ENCODE results near the gene CHTOP. TPM values are rescaled to one million over a fixed set of nuclear protein-coding genes. Genes with fewer than 3 reads are reported as not detected.
"Not testable (repeated sequence)": the region's sequence is repeated elsewhere in the genome, so short reads cannot be mapped to it uniquely, and the experiment has no call there.

Gene CHTOP, protein sequence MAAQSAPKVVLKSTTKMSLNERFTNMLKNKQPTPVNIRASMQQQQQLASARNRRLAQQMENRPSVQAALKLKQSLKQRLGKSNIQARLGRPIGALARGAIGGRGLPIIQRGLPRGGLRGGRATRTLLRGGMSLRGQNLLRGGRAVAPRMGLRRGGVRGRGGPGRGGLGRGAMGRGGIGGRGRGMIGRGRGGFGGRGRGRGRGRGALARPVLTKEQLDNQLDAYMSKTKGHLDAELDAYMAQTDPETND
- total RNA-seq (2014; rRNA removed; shearing (Covaris generic)), result 36.0 and 37.1 TPM in 2 replicates

DNA sequence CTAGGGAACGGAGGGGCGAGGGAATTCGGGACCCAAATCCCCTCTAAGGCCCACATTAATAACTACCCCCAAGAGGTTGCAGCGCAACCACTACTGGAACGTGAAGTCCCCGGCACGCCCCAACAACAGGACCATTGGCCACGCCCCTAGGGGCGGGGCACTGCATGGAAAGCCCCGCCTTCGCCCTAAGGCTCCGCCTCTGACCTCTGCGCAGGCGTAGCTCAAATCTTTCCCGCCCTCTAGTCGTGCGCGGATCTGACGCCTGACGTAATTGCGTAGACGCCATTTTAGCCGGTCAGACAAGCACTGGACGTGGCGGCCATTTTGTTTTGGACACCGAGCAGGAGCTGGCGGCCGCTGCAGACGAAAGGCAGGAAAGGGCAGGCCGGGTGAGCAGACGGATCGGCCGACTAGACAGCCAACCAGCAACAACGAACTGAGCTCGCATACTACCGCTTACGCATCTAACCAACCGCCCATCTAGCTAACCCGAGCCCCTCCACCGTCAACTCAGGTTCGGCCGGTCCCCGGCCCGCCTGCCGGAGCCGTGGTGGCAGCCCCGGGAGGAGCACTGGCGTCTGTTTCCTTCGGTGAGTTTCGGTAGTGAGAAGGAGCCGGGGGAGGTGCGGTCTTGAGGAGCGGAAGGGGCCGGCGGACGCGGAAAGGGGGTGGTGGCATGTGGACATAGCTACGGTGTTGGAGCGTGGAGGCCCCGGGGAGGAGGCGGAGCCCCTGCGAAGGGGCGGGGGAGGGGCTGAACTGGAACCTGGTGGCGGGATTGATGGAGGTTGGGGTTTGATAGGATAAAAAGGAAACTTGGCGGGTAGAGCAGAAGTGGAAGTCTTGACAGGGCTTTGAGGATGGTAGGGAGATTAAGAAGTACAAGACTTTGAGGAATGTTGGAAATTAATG lies at the start of gene CHTOP:
TSS of gene CHTOP (plus strand) at position 313 of the 912 bp plus-strand sequence. CDS start 2,523 bp downstream, outside the sequence.
- peak; percentile 97 for DNase-seq (ENCODE audit: low read depth)

DNA sequence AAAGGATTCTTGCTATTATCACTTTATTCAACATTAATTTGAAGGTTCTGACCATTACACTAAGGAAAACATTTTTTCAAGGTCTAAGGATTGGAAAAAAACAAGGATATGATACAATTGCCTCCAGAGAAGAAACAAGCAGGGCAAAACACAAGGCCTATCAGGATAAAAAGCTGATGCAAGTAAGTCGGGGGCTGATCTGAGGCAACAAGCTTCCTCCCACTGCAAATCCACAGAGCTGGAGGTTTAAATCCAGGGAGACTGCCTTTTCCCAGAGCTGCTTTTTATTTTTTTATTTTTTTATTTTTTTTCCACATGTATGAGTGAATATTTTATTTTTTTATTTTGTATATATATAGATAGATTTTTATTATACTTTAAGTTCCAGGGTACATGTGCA lies 48.9 kb upstream of the CHTOP start:
- no peak for DNase-seq (ENCODE audit: low read depth)

DNA sequence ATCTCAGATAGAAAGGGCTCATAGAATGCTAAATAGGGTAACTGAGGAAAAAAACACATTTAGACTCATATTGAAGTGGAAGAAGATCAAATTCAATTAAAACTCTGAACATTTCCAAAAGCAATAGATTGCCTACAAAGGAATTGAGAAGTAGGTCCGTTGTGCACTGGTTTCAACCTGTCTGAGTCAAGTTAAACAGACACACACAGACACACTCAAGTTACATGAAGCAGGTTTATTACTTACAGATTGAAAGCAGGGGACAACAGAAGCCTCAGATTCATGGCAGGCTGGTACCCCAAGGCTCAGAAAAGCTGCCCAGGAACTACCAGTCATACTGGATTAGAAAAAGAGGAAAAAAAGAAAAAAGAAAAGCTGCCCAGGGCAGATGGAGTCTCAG lies 47.5 kb upstream of the CHTOP start:
- DNase-seq (ENCODE audit: low read depth), result no peak

DNA sequence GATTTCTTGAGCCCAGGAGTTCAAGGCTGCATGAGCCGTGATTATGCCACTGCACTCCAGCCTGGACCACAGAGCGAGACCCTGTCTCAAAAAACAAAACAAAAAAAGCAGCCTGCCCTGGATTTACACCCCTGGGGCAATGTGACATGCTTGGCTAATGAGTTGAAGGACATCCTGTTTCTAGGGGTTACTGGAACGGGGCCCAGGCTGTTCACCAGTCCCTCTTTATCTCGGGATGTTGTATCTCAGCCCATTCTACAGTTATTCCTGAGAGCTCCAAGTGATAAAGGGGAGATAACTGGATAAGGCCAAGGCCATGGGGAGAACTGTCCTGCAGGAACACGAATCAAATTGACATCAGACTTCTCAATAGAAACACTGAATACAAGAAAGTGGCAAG lies 46.6 kb upstream of the CHTOP start:
- peak; percentile 84 for DNase-seq (ENCODE audit: low read depth)

DNA sequence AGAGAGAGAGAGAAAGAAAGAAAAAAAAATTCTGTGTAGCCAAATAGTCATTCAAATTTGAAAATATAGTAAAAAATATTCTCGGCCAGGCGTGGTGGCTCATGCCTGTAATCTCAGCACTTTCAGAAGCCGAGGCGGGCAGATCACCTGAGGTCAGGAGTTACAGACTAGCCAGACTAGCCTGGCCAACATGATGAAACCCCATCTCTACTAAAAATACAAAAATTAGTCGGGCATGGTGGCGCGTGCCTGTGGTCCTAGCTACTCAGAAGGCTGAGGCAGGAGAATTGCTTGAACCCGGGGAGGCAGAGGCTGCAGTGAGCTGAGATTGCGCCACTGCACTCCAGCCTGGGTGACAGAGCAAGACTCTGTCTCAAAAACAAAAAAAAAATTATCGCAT lies 45.8 kb upstream of the CHTOP start:
- not testable (repeated sequence) for DNase-seq (ENCODE audit: low read depth)

DNA sequence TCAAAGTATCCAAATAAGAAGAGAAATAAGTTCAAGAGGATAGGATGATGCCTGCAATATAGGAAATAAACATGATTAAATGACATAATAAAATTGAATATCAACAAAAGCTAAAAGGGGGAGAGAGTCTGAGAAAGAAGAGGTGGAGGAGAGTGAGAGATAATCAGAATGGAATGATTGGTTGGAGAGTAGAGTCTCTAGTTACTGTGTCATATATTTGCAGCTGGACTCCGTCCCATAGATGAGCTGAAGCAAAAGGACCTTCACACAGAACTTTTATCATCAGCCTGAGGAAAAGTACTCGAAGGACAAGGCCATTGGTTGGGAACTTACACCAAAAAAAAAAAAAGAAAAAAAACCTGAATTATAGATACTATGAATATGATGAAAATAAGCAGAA lies 45.4 kb upstream of the CHTOP start:
- no peak for DNase-seq (ENCODE audit: low read depth)

DNA sequence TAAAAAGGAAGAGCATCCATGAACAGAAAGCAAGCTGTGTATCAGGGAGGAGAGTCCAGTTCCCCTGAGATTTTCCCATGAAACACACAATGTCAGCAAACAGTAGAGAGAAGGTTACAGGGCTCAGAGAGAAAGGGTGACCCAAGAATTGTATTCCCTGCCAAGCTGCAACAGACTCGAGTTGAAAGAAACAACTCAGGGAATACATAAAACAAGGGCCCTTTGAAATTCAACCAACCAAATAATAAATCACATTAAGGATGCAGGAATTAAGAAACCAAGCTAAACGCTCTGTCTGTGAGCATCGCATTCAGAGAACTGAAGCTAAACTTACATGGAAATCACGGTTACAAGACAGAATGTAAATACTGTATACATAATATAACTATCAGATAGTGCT lies 41.1 kb upstream of the CHTOP start:
- DNase-seq (ENCODE audit: low read depth), result no peak

DNA sequence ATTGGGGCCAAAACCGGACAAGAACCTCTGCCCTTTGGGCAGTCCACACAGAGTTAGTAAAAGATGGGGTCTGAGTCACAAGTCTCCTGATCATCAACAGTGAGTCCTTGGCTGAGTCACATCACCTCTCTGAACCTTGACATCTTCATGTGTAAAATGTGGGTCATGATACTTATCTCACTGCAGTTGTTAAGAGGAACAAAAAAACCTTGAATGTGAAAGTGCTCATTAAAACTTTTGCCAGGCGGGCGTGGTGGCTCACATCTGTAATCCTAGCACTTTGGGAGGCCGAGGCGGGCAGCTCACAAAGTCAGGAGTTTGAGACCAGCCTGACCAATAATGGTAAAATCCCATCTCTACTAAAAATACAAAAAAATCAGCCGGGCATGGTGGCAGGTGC lies 36.7 kb upstream of the CHTOP start:
- DNase-seq (ENCODE audit: low read depth), result peak; percentile 92

DNA sequence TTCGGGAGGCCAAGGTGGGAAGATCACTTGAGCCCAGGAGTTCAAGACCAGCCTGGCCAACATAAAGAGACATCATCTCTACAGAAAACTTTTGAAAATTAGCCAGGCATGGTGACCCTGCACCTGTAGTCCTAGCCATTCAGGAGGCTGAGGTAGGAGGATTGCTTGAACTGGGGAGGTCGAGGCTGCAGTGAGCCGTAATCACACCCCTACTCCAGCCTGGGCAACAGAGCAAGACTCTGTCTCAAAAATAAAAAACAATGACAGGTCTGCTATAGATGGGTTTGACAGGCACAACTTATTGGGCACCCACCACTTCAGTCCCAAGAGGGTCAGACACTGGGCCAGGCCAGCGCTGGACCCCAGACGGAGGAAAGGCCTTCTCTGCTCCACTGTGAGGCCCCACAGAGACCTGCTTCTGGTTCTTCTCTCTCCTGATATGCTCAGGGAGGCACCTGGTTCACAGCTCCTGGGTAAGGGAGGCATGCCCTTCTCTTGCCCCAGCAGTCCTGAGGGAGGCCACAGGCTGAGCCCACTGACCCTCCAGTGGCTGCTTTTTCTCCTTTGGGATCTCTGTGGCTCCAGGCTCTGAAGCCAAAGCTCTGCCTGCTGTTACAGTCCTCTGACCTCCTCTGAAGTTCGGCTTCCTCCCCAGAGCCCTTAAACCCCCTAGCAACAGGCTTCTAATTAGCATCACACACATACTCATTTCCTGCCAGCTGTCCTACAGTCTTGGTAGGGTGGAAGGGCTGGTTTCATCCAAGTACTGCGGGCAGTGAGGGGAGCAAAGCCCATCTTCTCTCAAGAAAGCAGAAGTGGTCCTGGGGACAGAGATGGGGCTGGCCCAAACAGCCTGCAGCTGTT lies 35.3 kb upstream of the CHTOP start:
- DNase-seq (ENCODE audit: low read depth), result peak; percentile 77

DNA sequence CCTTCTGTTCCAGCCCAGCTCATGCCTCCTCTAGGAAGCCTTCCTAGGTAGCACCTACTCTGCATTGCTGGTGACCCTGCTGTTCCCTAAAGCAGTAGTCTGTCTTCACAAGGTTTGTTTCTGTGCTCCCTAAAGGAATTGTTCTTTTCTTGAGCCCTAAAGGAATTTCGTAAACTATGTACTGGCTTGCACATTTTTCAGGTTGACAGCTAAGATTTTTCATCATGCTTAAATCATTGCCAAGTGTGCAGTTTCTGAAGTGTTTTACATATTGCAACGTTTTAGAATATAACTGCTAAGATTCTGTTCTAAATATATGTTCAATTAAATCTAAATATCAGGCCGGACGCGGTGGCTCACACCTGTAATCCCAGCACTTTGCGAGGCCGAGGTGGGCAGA lies 34.0 kb upstream of the CHTOP start:
- DNase-seq (ENCODE audit: low read depth), result no peak

DNA sequence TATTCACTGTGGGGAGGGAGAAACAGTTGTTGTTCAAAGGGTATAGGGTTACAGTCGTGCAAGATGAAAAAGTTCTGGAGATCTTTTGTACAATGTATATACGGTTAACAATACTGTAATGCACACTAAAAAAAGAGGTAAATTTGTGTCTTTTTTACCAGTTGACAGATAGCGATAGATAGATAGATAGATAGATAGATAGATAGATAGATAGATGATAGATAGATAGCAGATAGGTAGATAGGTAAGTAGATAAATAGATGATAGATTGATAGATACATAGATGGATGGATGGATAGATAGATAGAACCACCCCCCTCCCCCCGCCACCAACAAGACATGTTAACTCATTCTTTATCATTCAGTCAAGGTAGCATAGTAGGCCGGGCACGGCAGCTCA lies 31.1 kb upstream of the CHTOP start:
- DNase-seq (ENCODE audit: low read depth), result no peak

DNA sequence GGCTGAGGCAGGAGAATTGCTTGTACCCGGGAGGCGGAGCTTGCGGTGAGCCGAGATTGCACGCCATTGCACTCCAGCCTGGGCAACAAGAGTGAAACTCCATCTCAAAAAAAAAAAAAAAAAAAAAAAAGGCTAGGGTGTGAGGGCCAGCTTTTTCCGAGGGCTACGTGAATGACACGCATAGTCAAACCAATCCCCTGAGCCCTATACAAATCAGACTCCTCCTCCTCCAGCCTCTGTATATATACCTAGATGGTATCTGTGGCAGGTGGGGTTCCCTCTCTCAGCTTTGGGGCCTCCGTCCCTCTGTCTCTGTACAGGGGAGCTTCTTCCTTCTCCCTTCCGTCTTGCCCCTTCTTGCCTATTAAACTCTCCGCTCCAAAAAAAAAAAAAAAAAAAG lies 27.7 kb upstream of the CHTOP start:
- no peak for DNase-seq (ENCODE audit: low read depth)

DNA sequence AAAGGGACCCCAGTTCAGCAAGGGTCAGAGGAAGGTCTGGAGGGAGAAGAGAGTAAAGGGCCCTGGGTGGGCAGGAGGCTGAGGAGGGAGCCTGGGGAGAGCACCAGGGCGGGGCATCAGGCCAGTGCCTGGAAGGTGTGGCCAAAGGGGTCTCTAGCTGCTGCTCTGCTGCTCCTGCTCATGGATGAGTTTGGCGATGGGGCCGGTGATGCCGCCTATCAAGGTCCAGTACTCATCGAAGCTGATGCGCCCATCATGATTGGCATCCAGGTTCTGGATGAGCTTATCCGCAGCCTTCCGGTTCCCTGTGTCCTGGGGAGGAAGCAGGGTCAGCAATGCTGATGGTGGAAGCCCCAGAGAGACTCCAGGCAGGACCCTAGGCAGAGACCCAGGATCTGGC lies 26.5 kb upstream of the CHTOP start:
- no peak for DNase-seq (ENCODE audit: low read depth)

DNA sequence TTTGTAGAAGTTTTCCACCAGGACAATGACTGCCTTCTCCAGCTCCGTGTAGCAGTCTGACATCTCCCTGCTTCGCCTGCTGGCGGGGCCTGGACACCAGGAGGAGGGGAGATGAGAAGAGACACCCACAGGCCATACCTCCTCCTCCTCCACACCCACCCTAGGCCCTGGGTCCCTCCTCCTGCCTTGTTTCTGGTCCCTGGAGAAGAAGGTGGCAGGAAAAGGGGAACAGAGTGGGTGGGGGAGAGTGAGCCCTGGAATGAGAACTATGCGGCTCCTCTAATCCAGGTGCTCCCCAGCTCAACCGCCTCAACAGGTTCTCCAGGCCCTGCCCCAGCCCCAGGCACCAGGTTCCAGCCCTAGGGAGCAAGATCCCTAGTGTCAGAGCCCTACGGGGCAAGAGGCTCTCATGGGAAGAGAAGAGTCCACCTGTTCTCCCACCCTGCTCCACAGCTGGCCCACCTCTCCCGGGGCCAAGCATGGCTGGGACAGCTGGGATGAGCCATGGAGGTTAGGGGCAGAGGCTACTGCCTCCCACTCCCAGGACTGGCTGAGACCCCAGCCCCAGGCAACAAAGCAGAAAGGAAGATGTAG lies 25.7 kb upstream of the CHTOP start:
- DNase-seq (ENCODE audit: low read depth), result no peak

DNA sequence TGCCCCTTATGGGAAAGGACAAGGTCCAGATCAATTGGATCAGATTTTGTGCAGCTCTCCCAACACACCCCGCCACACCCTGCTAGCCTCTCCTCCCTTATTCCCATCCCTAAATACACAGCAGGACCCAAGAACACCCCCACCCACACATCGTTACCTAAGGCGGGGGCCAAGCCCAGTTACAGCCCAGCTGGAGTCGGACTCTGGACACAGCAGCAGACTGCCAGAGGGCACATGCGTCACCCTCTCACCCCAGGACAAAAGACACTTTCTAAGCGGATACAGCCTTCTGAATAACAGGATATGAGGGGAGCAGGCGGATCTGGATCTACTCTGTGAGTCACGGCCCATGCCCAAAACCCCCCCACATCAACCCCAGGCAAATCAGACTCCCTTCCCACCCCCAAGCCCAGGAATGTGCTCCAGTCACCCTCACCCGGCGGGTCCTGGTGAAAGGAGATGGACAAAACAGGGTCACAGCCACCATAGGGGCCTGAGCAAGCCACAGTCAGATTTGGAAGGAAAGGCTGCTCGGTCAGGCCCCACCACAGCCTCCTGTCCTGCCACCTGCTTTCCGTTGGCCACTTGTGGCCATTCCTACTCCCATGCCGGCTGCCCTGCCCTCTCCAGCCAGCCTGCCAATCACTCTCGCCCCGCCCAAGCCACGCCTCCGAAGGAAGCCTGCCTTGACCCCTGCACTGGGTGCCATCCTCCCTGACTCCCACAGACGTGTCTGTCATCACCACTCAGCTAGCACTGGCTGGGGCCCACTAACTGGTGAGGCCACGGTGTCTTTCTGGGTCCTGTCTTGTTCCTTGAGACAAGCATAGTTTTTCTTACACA lies 24.9 kb upstream of the CHTOP start:
- peak; percentile 99 for DNase-seq (ENCODE audit: low read depth)

DNA sequence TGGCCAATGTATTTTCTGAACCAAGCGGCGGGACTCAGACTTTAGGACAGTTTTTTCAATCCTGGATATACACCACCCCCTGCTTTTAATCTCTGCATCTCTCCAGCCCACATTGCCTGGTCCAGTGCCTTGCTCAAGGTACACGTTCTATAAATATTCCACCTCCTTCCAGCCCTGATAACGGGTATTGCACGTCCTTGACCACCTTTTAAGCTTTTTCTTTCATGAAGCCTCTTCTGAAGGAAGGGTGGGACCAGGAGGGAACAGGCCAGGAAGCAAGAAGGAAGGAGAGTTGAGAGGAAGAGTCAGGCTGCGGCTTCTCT lies 24.3 kb upstream of the CHTOP start:
- no peak for DNase-seq (ENCODE audit: low read depth)

DNA sequence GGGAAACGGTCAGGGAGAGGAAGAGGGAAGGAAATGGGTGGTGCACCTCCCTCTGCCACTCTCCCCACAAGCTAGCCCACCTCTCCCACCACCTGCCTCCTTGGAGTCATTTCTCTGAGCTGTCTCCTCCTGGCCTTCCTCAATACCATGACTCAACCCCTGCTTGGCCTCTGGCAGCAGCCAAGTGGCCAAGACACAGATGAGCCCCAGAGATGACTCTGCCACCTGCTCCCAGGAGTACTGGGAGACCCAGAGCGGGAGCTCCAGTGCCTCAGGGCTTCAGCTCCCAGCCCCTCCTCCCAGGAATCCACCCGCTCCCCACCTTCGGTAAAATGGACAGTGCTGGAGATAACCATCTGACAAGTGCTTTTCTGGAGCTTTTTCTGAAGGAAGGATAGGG lies 23.5 kb upstream of the CHTOP start:
- peak; percentile 90 for DNase-seq (ENCODE audit: low read depth)

DNA sequence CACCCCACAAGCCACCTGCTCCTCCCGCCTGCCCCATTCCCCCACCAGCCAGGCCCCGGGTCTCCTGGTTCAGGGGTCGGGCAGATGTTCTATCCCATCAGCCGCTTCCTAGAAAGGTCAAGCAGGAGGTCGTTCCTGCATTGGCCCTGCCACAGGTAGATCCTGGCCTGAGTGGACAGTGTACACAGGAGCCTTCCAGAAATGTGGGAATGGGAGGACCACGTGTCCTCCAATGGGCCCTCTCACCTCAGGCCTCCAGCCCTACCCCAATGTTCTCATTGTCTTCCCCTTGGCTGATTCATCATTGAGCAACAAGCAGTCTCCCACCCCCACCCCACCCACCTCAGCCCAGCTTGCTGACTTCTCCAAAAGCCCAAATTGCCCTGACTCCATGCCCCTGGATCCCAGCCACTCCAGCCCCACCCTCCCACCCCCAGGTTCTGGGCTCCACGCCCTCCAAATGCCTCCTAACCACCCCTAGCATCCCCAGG lies 23.0 kb upstream of the CHTOP start:
- peak; percentile 43 for DNase-seq (ENCODE audit: low read depth)

DNA sequence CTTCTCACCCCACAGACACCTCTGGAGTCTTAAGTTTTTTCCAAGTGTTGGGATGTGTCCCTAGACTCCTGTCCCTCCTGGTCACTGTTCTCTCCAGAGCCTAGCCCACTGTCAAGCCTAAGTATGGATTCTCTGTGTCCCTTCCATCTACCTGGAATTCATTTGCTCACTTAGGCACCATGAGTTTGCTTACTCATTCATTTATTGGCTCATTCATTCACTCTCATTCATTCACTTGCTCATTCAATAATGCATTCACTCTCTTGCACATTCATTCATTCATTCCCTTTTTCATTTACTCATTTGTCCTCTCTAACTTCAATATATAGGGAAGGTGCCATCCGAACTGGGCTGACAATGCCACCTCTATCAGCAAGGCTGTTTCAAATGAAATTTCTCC lies 22.5 kb upstream of the CHTOP start:
- DNase-seq (ENCODE audit: low read depth), result no peak

DNA sequence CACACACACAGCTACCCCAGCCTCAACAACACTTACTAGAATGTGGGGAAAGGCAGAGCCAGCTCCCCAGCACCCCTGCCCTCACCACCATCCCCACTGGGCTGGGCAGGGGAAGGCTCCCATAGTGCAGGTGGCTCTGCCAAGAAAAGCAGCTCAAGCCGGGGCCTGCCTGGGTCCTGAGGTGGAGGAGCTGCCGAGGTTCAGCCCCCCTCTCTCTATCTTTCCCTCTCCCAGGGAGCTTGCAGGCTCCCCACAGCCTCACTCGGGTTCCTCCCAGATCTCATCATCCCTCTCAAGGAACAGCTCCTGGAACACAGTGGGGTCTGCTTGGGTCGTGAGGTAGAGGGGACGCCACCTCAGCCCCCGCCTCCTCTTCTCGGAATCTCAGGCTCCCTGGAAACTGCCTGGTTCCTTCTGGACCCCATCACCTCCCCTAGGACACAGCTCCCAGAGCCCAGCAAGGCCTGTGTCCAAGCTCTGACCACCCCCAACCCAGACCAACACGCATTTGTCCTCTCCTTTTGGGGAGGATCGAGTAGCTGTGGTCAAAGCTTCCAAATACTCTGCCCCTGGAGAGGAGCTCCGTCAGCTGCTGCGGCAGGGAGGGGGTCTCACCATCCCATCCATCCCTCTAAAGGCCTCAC lies 21.6 kb upstream of the CHTOP start:
- no peak for DNase-seq (ENCODE audit: low read depth)
